NCI-H1105 treated with DMSO at 0.1 percent for 48 hours (cell line): Measurements from ENCODE around the gene NDUFS8.
A peak's percentile ranks its signal among the peaks of the same experiment; 100 is the strongest.

ENCODE experiments used
- DNase-seq: peaks from one replicate; lab custom pipeline; 2025; lab: John Stamatoyannopoulos, UW

NDUFS8 gene

DNA sequence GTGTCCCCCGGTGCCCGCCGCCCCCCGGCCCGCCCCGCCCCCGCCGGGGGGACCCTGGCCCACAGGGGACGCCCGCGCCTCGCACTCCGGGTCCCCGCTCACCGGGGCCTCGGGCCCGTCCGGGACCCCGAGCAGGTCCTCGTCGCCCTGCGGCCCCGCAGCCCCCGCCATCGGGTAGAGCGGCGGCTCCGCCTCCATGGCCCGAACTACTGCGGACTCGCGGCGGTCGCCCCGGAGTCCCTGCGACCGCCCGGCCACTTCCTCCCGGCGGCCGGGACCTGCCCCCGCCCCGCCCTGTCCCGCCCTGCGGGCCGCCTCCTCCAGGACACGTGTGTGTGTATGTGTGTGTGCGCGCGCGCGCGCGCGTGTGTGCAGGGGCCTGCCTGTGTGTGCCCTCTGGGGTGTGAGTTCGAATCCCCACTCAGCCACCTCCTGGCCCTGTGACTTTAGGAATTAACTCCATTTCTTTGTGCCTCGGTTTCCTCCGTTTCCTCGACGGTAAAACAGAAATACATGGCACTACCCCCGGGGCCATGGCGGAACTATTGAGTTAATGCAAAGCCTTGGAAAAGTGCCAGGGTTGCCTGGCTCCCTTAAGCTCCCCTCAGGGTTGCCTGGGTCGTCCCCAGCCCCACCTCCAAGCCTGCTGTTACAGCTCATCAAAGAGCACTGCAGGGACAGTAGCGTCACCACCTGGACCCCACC lies 26.5 kb upstream of the NDUFS8 start, which contains the start of gene UNC93B1:
TSS of gene UNC93B1 (minus strand) at position 252 of the 705 bp plus-strand sequence. CDS start at position 198, 54 bp downstream.
- DNase-seq: peak; percentile 57

DNA sequence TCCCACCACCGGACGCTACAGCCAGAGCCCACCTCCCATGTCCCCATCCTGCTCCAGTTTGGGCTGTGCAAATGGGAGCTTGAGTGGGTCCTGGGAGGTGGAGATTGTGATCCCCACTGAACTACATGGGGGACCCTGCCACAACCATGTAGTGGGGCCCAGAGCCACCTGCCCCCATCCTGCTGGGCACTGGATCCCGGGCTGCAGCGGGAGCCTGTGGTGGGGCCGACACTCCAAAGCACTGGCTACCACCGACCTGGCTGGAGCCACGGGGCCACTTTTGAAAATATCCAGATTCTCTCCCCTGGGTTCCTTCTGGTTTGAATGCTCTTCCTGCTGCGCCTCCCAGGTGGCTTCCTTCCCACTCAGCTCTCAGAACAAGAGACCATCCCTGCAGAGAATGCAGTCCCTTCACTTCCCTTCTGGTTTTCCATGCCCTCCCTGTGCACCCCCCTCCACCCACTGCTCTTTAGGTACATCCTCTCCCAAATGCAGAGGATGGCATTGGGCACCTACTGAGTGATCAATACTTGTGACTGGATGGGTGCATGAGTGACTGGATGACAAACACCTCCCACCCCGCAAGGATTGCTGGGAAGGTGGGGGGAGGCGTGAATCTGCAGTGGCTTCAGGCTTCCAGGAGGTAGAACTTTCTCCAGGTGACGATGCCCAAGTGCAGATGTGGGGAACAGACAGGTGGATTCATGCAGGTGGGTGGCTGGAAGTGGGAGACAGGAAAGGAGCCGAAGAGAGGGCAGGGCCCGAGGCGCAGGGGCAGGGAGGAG lies 25.7 kb upstream of the NDUFS8 start:
- no peak for DNase-seq

DNA sequence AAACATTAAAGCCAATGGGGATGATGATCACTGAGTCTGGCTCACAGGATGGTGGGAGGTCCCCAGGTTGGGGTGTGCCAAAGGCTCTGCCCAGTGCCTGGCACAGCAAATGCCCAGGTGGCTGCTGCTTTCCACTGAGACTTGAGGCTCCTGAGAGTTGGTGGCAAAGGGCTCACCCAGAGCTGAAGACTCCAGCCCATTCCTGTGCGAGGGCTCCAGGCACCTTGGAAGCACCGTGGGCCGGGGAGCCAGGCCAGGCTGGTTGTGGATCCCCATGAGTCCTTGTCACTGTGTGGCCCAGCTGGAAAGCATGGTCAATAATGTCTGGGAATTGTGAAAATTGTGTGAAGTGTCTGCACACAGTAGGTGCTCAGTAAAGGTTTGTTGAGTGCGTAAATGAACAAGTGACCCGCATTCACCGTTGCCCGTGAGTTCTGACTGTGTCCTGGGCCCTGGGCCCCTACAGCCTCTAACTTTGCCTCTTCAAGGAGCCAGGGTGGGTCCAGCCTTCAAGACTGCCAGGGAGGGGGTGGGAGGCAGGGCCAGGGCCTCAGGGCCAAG lies 23.8 kb upstream of the NDUFS8 start:
- DNase-seq: no peak

DNA sequence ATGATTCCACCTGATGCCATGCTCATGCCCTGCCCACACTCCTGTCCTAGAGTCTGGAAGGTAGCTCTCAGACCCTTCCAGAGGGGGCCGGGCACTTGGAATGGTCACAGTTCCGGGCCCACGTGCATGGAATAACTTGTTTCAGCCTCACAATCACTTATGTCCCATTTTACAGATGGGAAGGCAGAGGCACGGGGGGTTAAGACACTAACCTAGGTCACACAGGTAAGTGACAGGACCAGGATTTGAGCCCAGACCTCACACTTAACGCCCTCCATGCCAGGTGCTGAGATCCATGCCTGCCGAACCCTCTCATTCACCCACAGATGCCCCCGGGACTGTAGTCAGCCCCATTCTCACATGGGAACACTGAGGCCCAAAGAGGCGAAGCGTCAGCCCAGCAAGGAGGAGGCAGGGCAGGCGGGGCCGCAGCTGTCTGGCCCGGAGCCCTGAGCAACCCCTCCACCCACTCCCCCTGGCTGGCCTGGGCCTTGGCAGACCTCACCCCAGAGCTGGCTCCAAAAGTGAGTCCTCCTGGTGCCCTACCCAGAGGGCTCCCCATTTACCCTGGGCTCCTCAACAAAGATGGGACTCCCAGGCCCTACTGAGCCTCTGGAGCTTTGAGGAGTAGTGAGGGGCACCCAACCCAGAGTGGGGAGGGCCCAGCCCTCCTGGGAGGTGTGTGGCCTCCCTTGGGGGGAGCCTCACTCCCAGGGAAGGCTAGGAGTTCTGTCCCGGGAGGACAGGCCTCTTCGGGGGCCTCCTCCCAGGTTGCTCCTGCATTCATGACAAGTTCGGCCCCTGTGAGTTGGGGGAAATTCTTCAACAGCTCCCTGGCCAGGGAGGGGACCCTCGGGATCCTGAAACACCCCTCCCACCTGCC lies 22.7 kb upstream of the NDUFS8 start:
- no peak for DNase-seq

DNA sequence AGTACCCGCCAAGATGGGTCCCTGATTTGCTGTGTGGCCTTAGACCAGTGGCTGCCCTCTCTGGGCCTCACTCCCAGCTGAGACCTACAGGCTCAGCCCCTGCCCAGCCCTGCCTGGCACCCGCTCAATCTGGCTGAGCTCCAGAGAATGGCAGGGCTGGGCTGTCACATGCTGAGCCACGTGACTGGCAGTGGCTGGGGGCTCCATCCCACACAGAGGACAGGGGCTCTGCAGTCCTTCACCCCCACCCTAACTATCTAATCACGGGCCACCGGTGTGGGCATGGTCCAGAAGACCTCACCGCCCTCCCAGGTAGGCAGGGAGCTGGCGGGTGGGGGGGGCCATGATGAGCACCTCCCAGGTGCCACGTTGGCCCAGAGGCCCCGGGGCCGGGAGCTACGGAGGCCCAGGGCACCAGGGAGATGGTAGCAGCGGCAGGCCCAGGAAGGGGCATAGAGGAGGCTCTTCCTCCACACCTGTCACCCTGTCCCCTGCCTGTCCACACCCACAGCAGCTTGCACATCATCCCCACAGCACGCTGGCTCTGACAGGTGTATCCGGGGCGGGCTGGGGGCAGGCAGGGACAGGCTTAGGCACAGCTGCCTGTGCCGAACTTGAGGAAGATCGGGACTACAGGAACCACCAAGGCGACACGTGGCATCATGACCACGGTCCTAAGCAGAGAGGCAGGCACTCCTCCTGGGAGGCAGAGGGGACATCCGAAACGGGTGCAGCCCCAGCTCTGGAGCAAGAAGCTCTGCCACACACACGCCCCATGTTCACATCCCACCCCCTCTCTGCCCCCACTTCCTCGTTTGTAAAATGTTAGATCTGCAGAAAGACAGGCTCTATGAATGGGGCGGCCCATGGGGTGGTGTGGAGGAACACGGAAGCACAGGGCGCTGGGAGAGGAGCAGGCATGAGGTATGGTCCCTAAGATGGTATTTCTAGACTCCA lies 21.8 kb upstream of the NDUFS8 start:
- DNase-seq: peak; percentile 67

DNA sequence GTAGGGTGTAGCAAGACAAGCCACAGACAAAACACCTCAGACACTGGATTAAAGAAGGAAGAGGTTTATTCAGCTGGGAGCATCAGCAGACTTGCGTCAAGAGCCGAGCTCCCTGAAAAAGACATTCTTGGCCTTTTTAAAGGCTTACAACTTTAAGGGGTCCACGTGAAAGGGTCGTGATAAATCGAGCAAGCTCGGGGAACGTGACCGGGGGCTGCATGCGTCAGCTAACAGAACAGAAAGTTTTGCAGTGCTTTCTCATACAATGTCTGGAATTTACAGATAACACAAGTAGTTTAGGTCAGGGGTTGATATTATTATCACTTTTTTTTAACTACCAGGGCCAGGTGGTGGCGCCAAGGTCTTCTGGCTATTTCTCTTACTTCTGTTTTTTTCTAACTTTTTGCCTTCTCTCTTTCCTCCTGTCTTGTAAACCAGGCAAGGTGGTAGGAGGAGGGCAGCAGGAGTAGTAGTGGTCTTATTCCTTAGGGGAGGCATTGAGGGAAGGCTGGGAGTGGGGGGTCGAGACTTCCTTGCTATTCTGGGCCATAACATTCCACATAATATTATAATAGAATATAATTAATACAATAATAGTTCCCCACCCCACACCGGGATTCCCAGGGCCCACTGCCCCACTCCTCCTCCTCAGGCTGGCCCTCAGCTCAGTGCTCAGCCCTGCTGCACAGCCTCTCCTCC lies 20.9 kb upstream of the NDUFS8 start:
- DNase-seq: no peak

DNA sequence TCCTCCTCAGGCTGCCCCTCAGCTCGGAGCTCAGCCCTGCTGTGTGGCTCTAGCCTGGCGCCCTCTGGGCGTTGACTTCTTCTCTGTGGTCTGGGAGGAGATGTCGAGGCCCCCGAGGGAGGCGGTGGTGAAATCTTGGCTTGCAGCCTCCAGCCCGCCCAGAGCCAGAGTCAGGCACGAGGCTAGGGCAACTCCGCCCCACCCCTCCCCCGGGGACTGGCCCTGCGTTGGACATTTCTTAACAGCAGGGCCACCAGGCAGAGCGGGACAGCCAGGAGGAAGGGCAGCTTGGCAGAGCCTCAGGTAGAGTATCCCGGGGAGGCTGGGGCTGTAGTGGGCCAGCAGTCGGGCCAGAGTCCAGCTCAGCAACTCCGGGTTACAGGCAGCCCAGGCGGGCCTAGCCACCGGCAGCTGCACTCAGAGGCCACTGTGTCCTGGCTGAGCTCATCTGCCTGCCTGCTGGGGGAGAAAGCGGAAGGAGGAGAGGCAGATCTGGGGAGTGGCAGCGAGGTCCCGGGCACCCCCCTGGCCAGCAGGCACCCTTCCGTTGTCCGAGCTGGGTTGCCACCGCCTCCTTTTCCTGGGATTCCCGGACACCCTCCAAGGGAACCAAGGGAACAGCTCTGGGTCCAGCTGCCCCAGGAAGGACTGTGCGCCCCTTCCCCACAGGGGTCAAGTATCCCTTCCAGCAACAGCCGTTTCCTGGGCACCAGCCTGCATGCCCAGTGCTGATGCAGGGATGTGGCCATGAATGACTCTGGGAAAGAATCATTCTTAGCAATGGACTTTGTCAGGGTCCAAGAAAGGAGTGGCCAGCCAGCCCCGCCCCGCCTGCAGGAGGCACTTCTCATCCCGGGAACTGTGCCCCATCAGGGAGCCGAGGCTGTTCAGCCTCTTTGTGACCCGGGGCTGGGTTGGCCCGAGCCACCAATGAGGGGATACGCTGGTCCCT lies 20.1 kb upstream of the NDUFS8 start, which contains the start of gene ALDH3B1:
TSS of gene ALDH3B1 (plus strand) at position 238 of the 952 bp plus-strand sequence. CDS start 4,971 bp downstream, outside the sequence.
- no peak for DNase-seq

DNA sequence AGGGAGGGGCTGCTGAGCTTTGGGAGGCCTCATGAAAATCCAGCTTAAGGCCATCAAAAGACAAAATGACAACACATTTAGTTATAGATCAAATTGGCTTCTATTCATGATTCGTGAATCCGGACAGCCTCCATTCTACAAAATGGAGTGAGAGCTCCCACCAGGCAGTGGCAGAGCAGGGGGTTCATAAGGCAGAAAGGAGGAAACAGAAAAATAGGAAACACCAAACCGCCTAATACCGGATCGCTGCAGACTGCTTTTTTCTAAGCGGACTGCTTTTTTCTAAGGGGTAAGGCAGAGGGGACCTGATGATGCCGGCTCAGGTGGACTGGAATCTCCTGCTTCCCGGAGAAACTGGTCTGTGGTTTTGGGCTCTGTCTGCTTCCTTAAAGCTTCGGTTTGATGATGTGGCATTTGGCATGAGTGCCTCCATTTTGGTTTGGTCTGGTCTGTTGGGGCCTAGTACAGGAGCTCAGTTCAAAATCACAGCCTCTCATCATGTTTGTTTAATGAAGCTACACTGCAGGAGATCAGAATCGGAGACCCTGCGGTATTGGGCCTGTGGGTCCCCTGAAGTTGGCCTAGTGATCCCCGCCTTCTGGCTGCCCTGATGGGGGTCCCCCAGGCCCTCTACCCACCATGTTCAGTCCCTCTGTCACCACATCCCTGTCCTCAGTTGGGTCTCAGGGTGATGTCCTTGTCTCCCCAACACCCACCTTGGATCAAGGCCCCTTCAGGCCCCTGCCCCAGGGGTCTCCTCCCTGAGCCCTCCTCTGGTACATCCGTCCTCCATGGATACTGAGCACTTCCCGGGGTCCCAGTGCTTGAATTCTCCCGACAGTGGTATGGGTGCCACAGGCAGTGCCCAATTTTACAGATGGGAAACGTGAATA lies 19.2 kb upstream of the NDUFS8 start:
- no peak for DNase-seq

DNA sequence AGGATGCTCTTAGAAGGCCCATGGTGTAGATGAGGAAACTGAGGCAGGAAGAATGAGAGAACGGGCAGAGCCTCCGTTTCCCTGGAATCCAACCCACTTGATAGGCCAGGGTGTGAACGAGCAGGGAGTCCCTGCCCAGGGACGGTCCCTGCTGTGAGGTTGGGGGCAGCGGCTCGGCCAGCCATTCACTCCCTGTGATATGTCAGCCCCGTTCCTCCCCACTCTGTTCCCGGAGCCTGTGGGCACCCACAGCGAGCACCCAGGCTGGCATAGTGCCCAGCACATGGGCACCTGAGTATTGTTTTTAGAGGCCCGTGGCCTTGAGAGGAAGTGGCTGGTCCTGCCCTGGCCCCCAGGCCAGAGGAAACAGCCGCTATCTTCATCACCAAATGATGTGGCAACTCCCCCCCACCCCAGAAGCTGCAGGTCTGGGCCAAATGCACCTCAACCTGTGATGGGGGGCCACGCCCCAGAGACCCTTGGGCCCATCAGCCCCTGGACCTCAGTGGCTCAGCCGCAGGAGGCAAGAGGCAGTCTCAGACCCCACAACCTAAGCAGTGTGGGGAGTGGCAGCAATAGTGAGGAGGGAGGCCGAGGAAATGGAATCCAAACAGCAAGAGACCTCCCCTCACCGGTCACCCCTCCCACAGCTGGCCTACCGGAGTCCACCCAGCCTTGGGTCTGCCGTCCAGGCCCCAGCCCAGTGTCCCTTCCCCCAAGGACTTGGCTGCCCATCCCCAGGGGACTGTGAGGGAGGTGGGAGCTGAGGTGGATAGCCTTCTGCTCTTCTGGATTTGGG lies 18.2 kb upstream of the NDUFS8 start:
- DNase-seq: no peak

DNA sequence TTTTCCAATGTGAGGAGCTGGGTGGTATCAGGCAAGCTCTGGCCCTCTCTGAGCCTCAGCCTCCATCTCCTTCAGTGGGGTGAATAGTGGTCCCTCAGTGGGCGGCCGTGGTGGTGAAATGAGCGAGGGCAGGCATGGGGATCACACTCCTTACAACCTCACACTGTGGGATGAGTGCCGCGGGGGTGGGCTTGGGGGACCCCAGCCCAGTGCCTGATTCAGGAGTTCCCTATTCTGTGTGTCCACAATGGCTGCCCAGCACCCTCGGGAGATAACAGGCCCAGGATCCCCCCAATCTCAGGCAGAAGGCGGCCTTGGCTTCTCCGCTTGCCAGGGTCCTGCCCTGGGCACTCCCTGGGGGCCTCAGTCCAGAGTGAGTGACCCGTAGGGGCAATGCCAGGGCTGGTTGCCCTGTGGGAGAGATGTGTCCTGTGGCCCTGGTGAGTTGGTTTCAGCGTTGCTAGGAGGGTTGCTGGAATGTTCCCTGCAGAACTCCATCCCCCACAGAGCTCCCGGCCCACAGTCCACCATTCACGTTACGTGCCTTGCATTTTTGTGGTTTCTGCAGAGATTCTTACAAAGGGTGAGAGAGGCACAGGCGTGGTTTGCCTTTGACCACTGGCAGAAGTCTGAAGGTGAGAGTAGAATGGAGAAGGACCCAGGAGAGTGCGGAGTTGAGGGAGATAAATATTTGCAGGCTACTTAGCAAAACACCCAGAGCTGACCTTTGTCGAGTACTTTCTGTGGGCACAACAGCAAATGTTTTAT lies 17.5 kb upstream of the NDUFS8 start:
- no peak for DNase-seq

DNA sequence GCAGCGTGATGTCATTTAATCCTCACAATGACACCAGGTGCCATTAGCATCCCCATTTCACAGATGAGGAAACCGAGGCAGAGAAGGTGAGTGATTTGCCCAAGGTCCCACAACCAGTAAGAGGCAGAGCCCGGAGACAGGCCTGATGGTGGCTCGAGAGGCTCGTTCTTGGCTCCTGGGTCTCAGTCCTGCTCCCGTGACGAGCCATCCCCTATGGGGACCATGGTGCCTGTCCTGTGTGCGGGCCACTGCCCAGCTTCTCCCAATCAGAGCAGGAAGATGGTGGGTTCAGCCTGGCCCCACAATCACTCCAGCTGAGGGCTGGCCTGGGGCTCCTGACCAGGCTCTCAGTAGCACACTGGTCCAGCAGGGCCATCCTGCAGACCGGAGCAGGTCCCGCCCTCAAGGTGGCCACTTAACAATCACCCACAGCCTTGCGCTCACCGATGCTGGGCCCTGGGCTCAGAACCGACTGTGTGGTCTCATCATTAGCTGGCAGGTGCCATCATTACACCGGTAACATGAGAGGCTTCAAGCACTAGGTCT lies 16.8 kb upstream of the NDUFS8 start:
- no peak for DNase-seq

DNA sequence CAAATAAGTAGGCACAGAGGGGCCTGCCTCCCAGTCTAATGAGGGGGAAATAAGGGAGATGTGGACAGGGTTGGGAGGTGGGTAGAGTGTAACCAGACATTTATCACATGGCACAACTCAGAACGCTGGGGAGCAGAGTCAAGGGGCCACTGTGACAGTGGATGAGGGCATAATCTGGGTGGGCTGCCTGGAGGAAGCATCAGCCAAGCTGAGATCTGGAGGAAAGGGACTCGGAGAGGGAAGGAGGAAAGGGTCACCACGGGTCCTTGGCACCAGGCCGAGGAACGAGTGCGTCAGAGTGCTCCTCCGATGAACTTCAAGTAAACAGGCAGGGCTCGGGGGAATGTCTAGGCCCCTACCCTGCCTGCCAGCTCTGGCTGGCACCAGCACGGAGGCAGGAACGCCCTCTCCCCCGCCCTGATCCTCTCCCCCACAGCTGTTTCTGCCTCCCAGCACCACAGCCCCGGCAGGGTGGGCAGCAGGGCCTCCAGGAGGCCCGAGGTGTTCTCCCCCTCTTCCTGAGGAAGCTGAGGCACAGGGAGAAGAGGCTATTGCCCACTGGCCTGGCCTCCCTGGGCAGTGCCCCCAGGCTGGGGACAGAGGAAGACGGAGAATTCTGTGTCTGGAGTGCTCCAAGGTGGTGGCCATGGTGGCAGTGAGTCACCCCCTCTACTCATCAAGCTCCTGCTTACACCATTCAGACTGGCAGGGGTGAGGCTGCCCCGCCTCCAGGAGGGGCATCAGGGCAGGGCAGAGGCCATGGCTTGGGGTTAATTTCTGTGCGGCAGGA lies 16.1 kb upstream of the NDUFS8 start:
- no peak for DNase-seq

DNA sequence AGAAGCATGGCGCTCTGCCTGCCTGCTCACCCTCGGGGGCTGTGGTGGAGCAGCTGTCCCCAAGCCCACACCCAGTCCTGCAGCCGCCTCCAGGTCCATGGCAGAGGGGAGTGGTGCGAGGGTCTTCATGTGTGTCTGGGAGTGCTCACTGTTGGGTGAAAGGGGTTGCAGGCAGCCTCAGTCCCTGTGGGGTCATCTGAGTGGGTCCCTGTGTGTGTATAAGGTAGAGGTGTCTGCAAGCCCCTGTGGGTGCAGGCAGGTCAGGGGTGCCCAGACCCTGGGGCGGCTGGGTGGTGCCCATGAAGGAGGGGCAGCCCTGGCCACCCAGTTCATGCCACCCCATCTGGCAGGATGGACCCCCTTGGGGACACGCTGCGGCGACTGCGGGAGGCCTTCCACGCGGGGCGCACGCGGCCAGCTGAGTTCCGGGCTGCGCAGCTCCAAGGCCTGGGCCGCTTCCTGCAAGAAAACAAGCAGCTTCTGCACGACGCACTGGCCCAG lies 15.5 kb upstream of the NDUFS8 start:
- DNase-seq: no peak

DNA sequence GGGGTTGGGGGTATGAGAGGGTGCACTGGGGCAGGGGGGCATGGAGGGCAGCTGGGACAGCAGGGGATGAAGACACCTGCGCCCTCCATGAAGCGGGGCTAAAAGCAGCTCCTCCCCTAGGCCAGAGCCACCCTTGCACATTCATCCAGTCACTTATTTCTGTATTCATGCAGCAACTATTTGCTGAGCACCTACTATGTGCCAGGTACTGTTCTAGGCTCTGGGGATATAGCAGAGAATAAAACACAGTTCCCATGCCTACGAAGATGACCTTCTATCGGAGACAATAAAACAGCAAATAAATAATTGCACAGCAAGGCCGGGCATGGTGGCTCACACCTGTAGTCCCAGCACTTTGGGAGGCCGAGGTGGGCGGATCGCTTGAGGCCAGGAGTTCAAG lies 15.0 kb upstream of the NDUFS8 start:
- DNase-seq: no peak
